ENCODE measurements around the gene CDKAL1. TPM values are rescaled to one million over a fixed set of nuclear protein-coding genes. Genes with fewer than 3 reads are reported as not detected.

The CDKAL1 gene
- total and polyA plus RNA-seq, 2 experiments from 2014 or later = 14.4 to 19.5 TPM

DNA sequence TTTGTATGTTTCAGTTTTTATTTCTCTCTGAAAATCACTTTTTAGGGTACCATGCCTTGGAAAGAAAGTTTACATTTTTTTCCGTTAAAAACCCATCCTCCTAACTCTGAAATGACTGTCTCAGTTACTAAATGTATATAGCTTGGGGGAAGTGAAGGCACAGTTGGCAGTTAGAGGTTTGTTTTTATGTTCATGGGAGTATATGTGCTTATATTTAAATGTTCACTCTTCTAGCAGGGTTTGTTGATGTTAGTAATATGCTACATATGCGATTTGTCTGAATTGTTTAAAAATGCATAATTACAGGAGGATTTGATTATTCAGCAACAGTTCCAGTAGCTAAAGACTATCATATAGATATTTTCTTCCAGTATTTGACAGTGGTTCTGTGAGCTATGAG is 31.1 kb downstream of the CDKAL1 start:
- Histone ChIP-seq H2AFZ (no peak overlapping the region), H3K36me3 (replicated peaks; ENCODE audit: insufficient read depth, low read depth) (no peaks in the 10 kb centered on the region), H3K27ac (no peak overlapping the region), H4K20me1 (ENCODE audit: insufficient read depth, poor library complexity, severe bottlenecking) (no peaks in the 10 kb centered on the region), H3K4me3 (no peak overlapping the region), H3K27me3 (no peaks in the 10 kb centered on the region), H3K79me2 (no peaks in the 10 kb centered on the region), H3K4me1 (ENCODE audit: insufficient read depth) (no peaks in the 10 kb centered on the region), H3K9me2 (replicated peaks; ENCODE audit: insufficient read depth) (no peaks in the 10 kb centered on the region), H3K9me3 (ENCODE audit: low read depth) (no peaks in the 10 kb centered on the region), H3K4me2 (no peak overlapping the region)
- WGBS (ENCODE audit: low lambda C conversion rate, missing lambda C conversion rate) = 74% methylated on average over 2 of the region's 2 CpGs
- TF ChIP-seq EZH2phosphoT487 (IDR thresholded peaks at IDR 0.05; ENCODE audit: low read depth, severe bottlenecking, unreplicated experiment) (no peak), EZH2 (IDR thresholded peaks at IDR 0.05; ENCODE audit: borderline replicate concordance) (no peak)
- TF ChIP-seq, protein P1, sequence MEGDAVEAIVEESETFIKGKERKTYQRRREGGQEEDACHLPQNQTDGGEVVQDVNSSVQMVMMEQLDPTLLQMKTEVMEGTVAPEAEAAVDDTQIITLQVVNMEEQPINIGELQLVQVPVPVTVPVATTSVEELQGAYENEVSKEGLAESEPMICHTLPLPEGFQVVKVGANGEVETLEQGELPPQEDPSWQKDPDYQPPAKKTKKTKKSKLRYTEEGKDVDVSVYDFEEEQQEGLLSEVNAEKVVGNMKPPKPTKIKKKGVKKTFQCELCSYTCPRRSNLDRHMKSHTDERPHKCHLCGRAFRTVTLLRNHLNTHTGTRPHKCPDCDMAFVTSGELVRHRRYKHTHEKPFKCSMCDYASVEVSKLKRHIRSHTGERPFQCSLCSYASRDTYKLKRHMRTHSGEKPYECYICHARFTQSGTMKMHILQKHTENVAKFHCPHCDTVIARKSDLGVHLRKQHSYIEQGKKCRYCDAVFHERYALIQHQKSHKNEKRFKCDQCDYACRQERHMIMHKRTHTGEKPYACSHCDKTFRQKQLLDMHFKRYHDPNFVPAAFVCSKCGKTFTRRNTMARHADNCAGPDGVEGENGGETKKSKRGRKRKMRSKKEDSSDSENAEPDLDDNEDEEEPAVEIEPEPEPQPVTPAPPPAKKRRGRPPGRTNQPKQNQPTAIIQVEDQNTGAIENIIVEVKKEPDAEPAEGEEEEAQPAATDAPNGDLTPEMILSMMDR (IDR thresholded peaks at IDR 0.05; ENCODE audit: poor library complexity) = no peak
- no peak for DNase-seq (ENCODE audit: low spot score)

DNA sequence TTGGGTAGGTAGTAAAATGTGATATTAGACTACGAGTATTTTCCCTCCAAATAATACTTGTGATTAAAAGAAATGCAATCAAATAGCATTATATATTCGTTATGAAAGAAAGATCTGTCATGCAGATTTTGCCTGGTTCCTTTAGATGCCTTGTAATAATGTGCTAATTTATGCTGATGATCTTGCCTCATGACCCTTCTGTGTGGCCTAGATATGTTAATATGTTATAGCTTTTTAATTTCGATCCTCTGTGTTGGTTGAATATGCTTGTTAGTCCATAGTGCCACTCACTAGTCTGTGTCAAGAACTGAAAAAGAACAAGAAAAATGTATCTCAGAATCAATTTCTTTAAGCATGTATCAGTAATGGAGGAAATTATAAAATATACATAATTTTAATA is 31.9 kb downstream of the CDKAL1 start:
- Histone ChIP-seq H3K79me2 (no peaks in the 10 kb centered on the region), H3K27ac (no peak overlapping the region), H3K9me3 (ENCODE audit: low read depth) (no peaks in the 10 kb centered on the region), H3K4me1 (ENCODE audit: insufficient read depth) (no peaks in the 10 kb centered on the region), H3K27me3 (no peaks in the 10 kb centered on the region), H4K20me1 (ENCODE audit: insufficient read depth, poor library complexity, severe bottlenecking) (no peaks in the 10 kb centered on the region), H3K36me3 (replicated peaks; ENCODE audit: insufficient read depth, low read depth) (no peaks in the 10 kb centered on the region), H3K9me2 (replicated peaks; ENCODE audit: insufficient read depth) (no peaks in the 10 kb centered on the region), H3K4me3 (no peak overlapping the region), H3K4me2 (no peak overlapping the region), H2AFZ (no peak overlapping the region)
- WGBS (ENCODE audit: low lambda C conversion rate, missing lambda C conversion rate) = 94% methylated on average over 3 of the region's 3 CpGs
- no peak for DNase-seq (ENCODE audit: low spot score)
- TF ChIP-seq EZH2 (IDR thresholded peaks at IDR 0.05; ENCODE audit: borderline replicate concordance) (no peak), EZH2phosphoT487 (IDR thresholded peaks at IDR 0.05; ENCODE audit: low read depth, severe bottlenecking, unreplicated experiment) (no peak)

DNA sequence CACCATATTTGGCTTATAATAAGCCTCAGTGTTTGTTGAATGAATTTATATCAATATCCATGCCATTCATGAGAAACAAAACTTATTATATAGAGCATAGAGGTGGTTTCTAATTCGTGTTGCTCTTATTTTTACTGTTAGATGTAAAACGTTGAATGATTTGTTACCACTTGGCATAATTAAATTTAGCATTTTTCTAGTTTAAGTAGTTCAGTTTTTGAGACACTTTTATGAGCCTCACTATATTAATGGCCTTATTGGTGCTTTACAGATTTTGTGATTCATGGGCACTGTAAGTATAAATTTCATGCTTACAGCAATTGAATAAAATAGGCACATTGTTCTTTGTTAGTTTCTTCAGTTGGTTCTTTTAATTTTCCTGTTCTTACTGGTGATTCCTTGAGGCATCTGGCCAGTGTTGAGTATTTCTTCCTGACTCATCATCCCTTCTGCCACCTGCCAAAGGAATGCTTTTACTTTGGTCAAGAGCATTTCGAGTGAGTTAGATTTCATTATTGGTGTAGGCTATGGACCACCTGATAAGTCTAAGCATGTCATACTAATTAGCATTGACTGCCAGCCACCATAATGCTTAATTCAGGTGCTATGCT is 34.8 kb downstream of the CDKAL1 start:
- H3K27me3 ChIP-seq = no peaks in the 10 kb centered on the region
- H3K36me3 ChIP-seq (replicated peaks; ENCODE audit: insufficient read depth, low read depth) = no peaks in the 10 kb centered on the region
- H3K79me2 ChIP-seq = no peaks in the 10 kb centered on the region
- TF ChIP-seq, protein P1 (IDR thresholded peaks at IDR 0.05; ENCODE audit: poor library complexity) = no peak
- TF ChIP-seq EZH2phosphoT487 (IDR thresholded peaks at IDR 0.05; ENCODE audit: low read depth, severe bottlenecking, unreplicated experiment) (no peak), EZH2 (IDR thresholded peaks at IDR 0.05; ENCODE audit: borderline replicate concordance) (no peak)
- DNase-seq (ENCODE audit: low spot score) = no peak
- H3K4me1 ChIP-seq (ENCODE audit: insufficient read depth) = no peaks in the 10 kb centered on the region
- H3K9me3 ChIP-seq (ENCODE audit: low read depth) = no peaks in the 10 kb centered on the region
- H3K4me2 ChIP-seq = no peak overlapping the region
- no peak overlapping the region for H3K4me3 ChIP-seq
- no peaks in the 10 kb centered on the region for H3K9me2 ChIP-seq (replicated peaks; ENCODE audit: insufficient read depth)
- H3K27ac ChIP-seq = no peak overlapping the region
- no peaks in the 10 kb centered on the region for H4K20me1 ChIP-seq (ENCODE audit: insufficient read depth, poor library complexity, severe bottlenecking)
- no peak overlapping the region for H2AFZ ChIP-seq
- WGBS (ENCODE audit: low lambda C conversion rate, missing lambda C conversion rate) = 89% methylated on average over 3 of the region's 3 CpGs

DNA sequence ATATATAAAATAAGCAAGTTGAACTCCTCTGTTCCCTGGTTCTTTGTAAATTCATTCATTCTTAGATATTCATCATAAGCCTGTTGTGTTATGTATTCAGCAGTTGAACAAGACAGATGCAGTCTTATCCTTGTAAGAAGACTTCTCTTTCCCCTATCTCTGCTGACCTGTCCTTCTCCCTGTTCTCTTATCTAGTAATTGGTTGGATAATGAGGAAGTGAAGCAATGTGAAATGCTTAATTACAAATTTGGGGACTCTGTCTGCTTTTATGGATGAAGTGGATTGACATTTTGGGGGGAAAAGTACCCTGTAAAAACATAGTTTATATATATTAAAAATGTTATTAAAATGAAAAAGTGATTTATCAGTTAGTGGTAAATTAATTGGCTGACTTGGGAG is 37.0 kb downstream of the CDKAL1 start:
- H3K4me1 ChIP-seq (ENCODE audit: insufficient read depth) = peaks cover 3% of the 10 kb centered on the region
- H2AFZ ChIP-seq = no peak overlapping the region
- TF ChIP-seq EZH2 (IDR thresholded peaks at IDR 0.05; ENCODE audit: borderline replicate concordance) = no peak
- TF ChIP-seq, protein P1 (IDR thresholded peaks at IDR 0.05; ENCODE audit: poor library complexity) = no peak
- TF ChIP-seq EZH2phosphoT487 (IDR thresholded peaks at IDR 0.05; ENCODE audit: low read depth, severe bottlenecking, unreplicated experiment) = no peak
- H4K20me1 ChIP-seq (ENCODE audit: insufficient read depth, poor library complexity, severe bottlenecking) = no peaks in the 10 kb centered on the region
- no peaks in the 10 kb centered on the region for H3K27me3 ChIP-seq
- H3K27ac ChIP-seq = no peak overlapping the region
- no peaks in the 10 kb centered on the region for H3K79me2 ChIP-seq
- H3K9me3 ChIP-seq (ENCODE audit: low read depth) = no peaks in the 10 kb centered on the region
- no peaks in the 10 kb centered on the region for H3K9me2 ChIP-seq (replicated peaks; ENCODE audit: insufficient read depth)
- H3K4me2 ChIP-seq = no peak overlapping the region
- DNase-seq (ENCODE audit: low spot score) = no peak
- no peaks in the 10 kb centered on the region for H3K36me3 ChIP-seq (replicated peaks; ENCODE audit: insufficient read depth, low read depth)
- H3K4me3 ChIP-seq = no peak overlapping the region

All from hepatocyte (in vitro differentiated cells).